Right cardiac atrium (tissue), 5 donors: ENCODE measurements around the gene PDE4B. TPM values are rescaled to one million over a fixed set of nuclear protein-coding genes. Genes with fewer than 3 reads are reported as not detected.
A peak's percentile ranks its signal among the peaks of the same experiment; 100 is the strongest.
"Not testable (repeated sequence)": the region's sequence is repeated elsewhere in the genome, so short reads cannot be mapped to it uniquely, and the experiment has no call there.

Experiments used
- ATAC-seq, 2 donors: fragments of 200-7000 bp; cut with Tn5 transposase; one replicate each; pipeline versions ENCODE4 v1.8.0 to v1.9.1; 2020; ENCODE audit warnings: moderate library complexity in 2 of 2, mild to moderate bottlenecking in 1 of 2
- DNase-seq, 3 donors: peaks; one replicate each; pipeline ENCODE4 v3.0.0-alpha.2; 2020
- H3K27ac ChIP-seq: one replicate; pipeline ENCODE4 v1.5.1; 2013; ENCODE audit warnings: mild to moderate bottlenecking, low read length, control low read depth, moderate library complexity
- H3K27me3 ChIP-seq: one replicate; pipeline ENCODE4 v1.6.1; 2013; ENCODE audit not compliant: control insufficient read depth, insufficient read depth
- H3K4me1 ChIP-seq: one replicate; pipeline ENCODE4 v1.6.1; 2013; ENCODE audit warnings: low read length; ENCODE audit not compliant: control insufficient read depth, insufficient read depth
- H3K4me3 ChIP-seq: one replicate; pipeline ENCODE4 v1.5.1; 2013; ENCODE audit warnings: low read length, control low read depth
- H3K9me3 ChIP-seq: one replicate; pipeline ENCODE4 v1.6.1; 2013; ENCODE audit warnings: low read length; ENCODE audit not compliant: control insufficient read depth
- WGBS: extraction: QIAGEN DNeasy Blood & Tissue Kit; methylation state at CpG from one replicate; pipeline ENCODE4 v1.1.7; 2013; 5-methylcytosine and 5-hydroxymethylcytosine counted together
- intact Hi-C, 4 donors: fragments of 100-400 bp; cut with DNase I; formaldehyde crosslinking; loops; one replicate each; pipeline versions ENCODE4 v1.11.0 to v1.14.0; 2022 to 2023
- polyA plus RNA-seq: library from polyadenylated mRNA; stranded (reverse); fragments of 200-250 nt; gene quantifications from one replicate; pipeline ENCODE4 v1.2.3, GENCODE V29; 2013
- total RNA-seq, 4 donors: library from RNA; stranded (reverse); fragmentation: NEBNext Ultra II Directional; extraction: Animal tissue kit (Norgen Biotek cat#: 25700); gene quantifications; one replicate each; pipeline ENCODE4 v1.2.1, GENCODE V29; 2021
- donor health status: healthy with polysubstance abuse.
- donor health status: DM: no; HTN: yes; CAD: no.
- donor health status: DM: no; HTN: no; CAD: no.
- donor health status: DM: no; HTN: yes; CAD: no; lungs with severe emphysema.
- donor health status: DM: yes; HTN: yes; CAD: no.

The PDE4B gene
- total and polyA plus RNA-seq, 5 donors = 8.2 to 37.5 (median 26.0) TPM

DNA sequence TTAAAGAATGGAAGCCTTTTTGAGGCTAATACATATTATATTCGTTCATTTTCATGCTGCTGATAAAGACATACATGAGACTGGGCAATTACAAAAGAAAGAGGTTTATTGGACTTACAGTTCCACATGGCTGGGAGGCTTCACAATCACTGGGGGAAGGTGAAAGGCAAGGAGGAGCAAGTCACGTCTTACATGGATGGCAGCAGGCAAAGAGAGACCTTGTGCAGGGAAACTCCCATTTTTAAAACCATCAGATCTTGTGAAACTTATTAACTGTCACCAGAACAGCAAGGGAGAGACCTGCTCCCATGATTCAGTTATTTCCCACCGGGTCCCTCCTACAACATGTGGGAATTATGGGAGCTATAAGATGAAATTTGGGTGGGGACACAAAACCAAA is 264.8 kb downstream of the PDE4B start:
- H3K4me1 ChIP-seq, intact Hi-C loops, H3K27me3 ChIP-seq, ATAC-seq, DNase-seq, H3K27ac ChIP-seq, H3K9me3 ChIP-seq, H3K4me3 ChIP-seq: not testable (repeated sequence)
- WGBS = 81% methylated on average over 3 of the region's 3 CpGs

- Histone ChIP-seq H3K4me1 (no peaks in the 10 kb centered on the region), H3K9me3 (no peaks in the 10 kb centered on the region), H3K27me3 (no peaks in the 10 kb centered on the region), H3K27ac (no peak overlapping the region), H3K4me3 (no peak overlapping the region)
- DNase-seq (peak in 1 of 3 donors; percentile 29), ATAC-seq (no peak)
- intact Hi-C loops = no loop called here
- WGBS = 90% methylated on average over 2 of the region's 2 CpGs
Measured at GRCh38 chr1:66058558-66058957, 265.9 kb downstream of the PDE4B start.

DNA sequence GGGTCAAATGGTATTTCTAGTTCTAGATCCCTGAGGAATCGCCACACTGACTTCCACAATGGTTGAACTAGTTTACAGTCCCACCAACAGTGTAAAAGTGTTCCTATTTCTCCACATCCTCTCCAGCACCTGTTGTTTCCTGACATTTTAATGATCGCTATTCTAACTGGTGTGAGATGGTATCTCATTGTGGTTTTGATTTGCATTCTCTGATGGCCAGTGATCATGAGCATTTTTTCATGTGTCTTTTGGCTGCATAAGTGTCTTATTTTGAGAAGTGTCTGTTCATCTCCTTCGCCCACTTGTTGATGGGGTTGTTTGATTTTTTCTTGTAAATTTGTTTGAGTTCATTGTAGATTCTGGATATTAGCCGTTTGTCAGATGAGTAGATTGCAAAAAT is 274.5 kb downstream of the PDE4B start:
- WGBS = 83% methylated on average over 3 of the region's 4 CpGs
- H3K4me3 ChIP-seq, ATAC-seq, H3K4me1 ChIP-seq, H3K27me3 ChIP-seq, DNase-seq, H3K9me3 ChIP-seq, H3K27ac ChIP-seq, intact Hi-C loops: not testable (repeated sequence)

DNA sequence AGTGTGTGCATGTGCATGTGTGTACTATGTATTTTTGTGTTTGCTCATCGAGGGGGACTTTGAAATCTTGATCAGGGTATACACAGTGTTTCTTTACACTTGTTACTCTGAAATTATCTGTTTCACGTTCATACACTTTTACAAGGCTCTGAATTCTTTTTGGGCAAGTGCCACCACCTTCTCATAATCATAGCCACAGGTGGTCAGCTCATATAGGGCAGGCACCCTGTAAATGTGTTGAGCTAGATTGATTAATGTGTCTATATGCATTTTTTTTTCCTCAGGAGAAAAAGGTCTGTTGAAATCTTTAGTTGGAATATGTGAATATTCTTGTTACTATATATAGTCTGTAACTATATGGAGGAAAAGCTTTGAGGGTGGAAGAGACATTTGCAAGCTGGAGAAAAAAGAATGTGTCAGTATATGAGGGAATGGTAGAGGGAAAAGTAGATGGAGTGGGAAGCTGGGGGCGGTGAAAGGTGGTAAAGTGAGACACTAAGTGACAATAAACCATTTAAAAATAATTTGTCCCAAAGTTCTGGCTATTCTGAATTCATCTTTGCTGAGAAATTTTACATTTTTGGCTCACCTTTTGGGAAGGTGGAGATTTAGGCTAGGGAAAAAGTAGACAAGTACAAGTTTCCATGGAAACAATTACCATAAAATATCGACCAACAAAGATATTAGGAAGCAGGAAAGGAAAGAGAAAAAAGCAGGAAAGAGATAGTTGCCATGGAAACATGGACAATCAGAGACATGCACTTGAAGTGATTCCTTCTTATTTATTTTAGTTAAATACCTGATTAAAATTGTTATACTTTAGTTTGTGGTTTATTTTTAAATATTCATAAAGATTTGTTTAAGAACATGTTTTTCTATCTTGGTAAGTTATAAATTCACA is 277.5 kb downstream of the PDE4B start:
- no peaks in the 10 kb centered on the region for H3K9me3 ChIP-seq
- intact Hi-C loops = no loop called here
- no peak overlapping the region for H3K4me3 ChIP-seq
- no peak overlapping the region for H3K27ac ChIP-seq
- H3K4me1 ChIP-seq = no peaks in the 10 kb centered on the region
- no peaks in the 10 kb centered on the region for H3K27me3 ChIP-seq
- ATAC-seq (no peak), DNase-seq (no peak)
- WGBS = 57% methylated on average over 4 of the region's 4 CpGs

- no peak overlapping the region for H3K27ac ChIP-seq
- H3K9me3 ChIP-seq = no peaks in the 10 kb centered on the region
- 50% methylated on average over 2 of the region's 2 CpGs for WGBS
- no peak overlapping the region for H3K4me3 ChIP-seq
- H3K4me1 ChIP-seq = no peaks in the 10 kb centered on the region
- no peak for DNase-seq
- no peaks in the 10 kb centered on the region for H3K27me3 ChIP-seq
- intact Hi-C loops = no loop called here
- peak; percentile 61 to 66 for ATAC-seq
Measured at GRCh38 chr1:66073388-66073787, 280.7 kb downstream of the PDE4B start.

DNA sequence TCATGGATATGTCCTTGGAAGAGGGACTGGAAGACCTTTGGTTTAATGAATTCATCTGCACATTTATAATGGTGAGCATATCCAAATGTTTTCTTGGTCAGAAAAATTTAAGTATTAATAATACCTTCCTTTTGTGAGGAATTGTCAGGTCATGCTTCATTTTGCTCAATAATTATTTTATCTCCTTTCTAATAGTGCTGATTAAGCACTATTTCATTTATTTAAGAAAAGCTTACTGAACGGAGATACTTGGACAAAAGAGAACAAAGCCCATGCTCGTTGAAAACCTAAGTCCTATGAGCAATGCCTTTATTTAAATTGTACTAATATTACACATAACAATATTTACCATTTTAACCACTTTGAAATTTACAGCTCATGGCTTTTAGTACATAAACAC is 281.5 kb downstream of the PDE4B start:
- DNase-seq (no peak), ATAC-seq (no peak)

GRCh38 chr1:66078412-66078811 is 285.7 kb downstream of the PDE4B start:
- WGBS = 87% methylated on average over 6 of the region's 6 CpGs

More for the DNA sequence above, 281.5 kb downstream of the PDE4B start:
- Histone ChIP-seq H3K4me3 (no peak overlapping the region), H3K9me3 (no peaks in the 10 kb centered on the region), H3K27ac (no peak overlapping the region), H3K4me1 (no peaks in the 10 kb centered on the region), H3K27me3 (no peaks in the 10 kb centered on the region)
- WGBS = 85% methylated on average over 2 of the region's 2 CpGs
- intact Hi-C loops = no loop called here

GRCh38 chr1:66083003-66083402 is 290.3 kb downstream of the PDE4B start:
- no peak overlapping the region for H3K4me3 ChIP-seq
- H3K4me1 ChIP-seq = no peaks in the 10 kb centered on the region
- DNase-seq (no peak), ATAC-seq (no peak)
- no peak overlapping the region for H3K27ac ChIP-seq
- no peaks in the 10 kb centered on the region for H3K9me3 ChIP-seq
- intact Hi-C loops = no loop called here
- 47% methylated on average over 3 of the region's 3 CpGs for WGBS
- H3K27me3 ChIP-seq = no peaks in the 10 kb centered on the region

More at GRCh38 chr1:66078412-66078811, 285.7 kb downstream of the PDE4B start:
- ATAC-seq = no peak
- no peaks in the 10 kb centered on the region for H3K4me1 ChIP-seq
- H3K27me3 ChIP-seq = no peaks in the 10 kb centered on the region
- no peaks in the 10 kb centered on the region for H3K9me3 ChIP-seq
- H3K4me3 ChIP-seq = no peak overlapping the region
- H3K27ac ChIP-seq = no peak overlapping the region
- DNase-seq = no peak
- intact Hi-C loops = no loop called here

GRCh38 chr1:66084442-66084841 is 291.7 kb downstream of the PDE4B start:
- ATAC-seq = no peak
- H3K27me3 ChIP-seq = no peaks in the 10 kb centered on the region
- no peak for DNase-seq
- intact Hi-C loops = no loop called here
- no peak overlapping the region for H3K27ac ChIP-seq
- H3K4me3 ChIP-seq = no peak overlapping the region
- no peaks in the 10 kb centered on the region for H3K4me1 ChIP-seq
- no peaks in the 10 kb centered on the region for H3K9me3 ChIP-seq

DNA sequence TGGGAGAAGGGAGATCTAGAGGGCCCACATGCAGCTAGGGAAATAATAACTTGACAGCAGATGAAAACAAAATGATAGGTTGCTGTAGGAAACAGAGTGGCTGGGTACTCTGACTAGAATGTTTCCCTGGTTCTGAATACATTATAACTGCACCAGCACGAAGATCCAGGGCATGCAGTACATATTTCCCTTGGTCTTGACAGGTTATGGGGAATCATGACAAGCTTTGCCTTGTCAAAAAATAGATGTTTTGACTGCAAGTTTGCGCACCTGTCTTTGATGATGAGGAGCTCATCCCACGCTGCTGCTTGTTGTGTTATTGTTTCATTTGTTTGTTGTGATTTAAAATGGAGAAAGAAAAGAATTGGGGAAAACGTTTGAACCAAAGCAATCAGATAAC is 292.9 kb downstream of the PDE4B start:
- ATAC-seq (no peak), DNase-seq (no peak)
- WGBS = 69% methylated on average over 4 of the region's 4 CpGs
- Histone ChIP-seq H3K9me3 (no peaks in the 10 kb centered on the region), H3K4me3 (no peak overlapping the region), H3K4me1 (no peaks in the 10 kb centered on the region), H3K27ac (no peak overlapping the region), H3K27me3 (no peaks in the 10 kb centered on the region)
- intact Hi-C loops = no loop called here

DNA sequence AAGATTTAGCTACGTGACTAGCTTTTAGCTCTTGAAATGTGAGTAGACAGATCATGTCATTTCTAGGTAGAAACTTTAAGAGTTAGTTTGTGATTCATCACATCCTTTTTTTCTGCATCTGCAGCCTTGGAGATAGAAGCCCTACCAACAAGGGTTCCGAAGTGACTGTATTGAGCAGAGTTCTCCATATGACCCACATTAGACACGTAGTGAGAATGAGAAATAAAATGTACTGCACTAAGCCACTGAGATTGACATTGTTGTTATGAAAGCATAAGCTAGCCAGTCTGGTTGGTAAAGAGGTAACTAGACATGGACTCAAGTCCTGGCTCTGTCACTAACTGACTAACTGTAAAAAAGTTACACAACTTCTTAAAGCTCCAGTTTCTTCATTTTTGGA is 296.1 kb downstream of the PDE4B start:
- ATAC-seq = no peak
- DNase-seq = no peak
- Histone ChIP-seq H3K9me3 (no peaks in the 10 kb centered on the region), H3K4me3 (no peak overlapping the region), H3K27ac (no peak overlapping the region), H3K27me3 (no peaks in the 10 kb centered on the region), H3K4me1 (no peaks in the 10 kb centered on the region)
- 68% methylated on average over 3 of the region's 3 CpGs for WGBS
- intact Hi-C loops = no loop called here
